Stimulated activated CD8-positive, alpha-beta memory T cell treated with anti-CD3 and anti-CD28 coated beads, Interleukin-12 subunit alpha, Interleukin-12 subunit beta, amount 100 ng/mL, for 24 hours (primary cell): ENCODE results near the gene ERI3.

Source experiments
- DNase-seq: peaks from one replicate; pipeline ENCODE4 v3.0.0-alpha.2; 2020; ENCODE audit errors: extremely low read depth

The ERI3 gene

GRCh38 chr1:44316231-44316759 is 38.8 kb downstream of the ERI3 start:
- DNase-seq: no peak

- no peak for DNase-seq
Measured at GRCh38 chr1:44315521-44315920, 39.5 kb downstream of the ERI3 start.

GRCh38 chr1:44314452-44314851 is 40.6 kb downstream of the ERI3 start:
- DNase-seq: no peak

- no peak for DNase-seq
Measured at GRCh38 chr1:44313265-44313918, 41.7 kb downstream of the ERI3 start.

- no peak for DNase-seq
Measured at GRCh38 chr1:44312399-44313196, 42.5 kb downstream of the ERI3 start.

- DNase-seq: no peak
Measured at GRCh38 chr1:44310006-44310405, 45.1 kb downstream of the ERI3 start.

- no peak for DNase-seq
Measured at GRCh38 chr1:44305962-44306422, 49.1 kb downstream of the ERI3 start.

- no peak for DNase-seq
Measured at GRCh38 chr1:44303532-44303931, 51.5 kb downstream of the ERI3 start.

- no peak for DNase-seq
Measured at GRCh38 chr1:44302541-44302940, 52.5 kb downstream of the ERI3 start.

GRCh38 chr1:44301442-44301841 is 53.6 kb downstream of the ERI3 start:
- DNase-seq: no peak

GRCh38 chr1:44300852-44301251 is 54.2 kb downstream of the ERI3 start:
- DNase-seq: no peak

GRCh38 chr1:44297695-44298400 is 57.2 kb downstream of the ERI3 start:
- DNase-seq: no peak

- DNase-seq: no peak
Measured at GRCh38 chr1:44296806-44297205, 58.3 kb downstream of the ERI3 start.

GRCh38 chr1:44296086-44296485 is 59.0 kb downstream of the ERI3 start:
- DNase-seq: no peak

GRCh38 chr1:44294588-44295007 is 60.5 kb downstream of the ERI3 start:
- no peak for DNase-seq

GRCh38 chr1:44293761-44294315 is 61.2 kb downstream of the ERI3 start:
- DNase-seq: no peak

- no peak for DNase-seq
Measured at GRCh38 chr1:44292651-44293050, 62.4 kb downstream of the ERI3 start.

- no peak for DNase-seq
Measured at GRCh38 chr1:44290250-44291094, 64.6 kb downstream of the ERI3 start.

GRCh38 chr1:44289530-44289929 is 65.5 kb downstream of the ERI3 start:
- no peak for DNase-seq

- DNase-seq: no peak
Measured at GRCh38 chr1:44288883-44289282, 66.2 kb downstream of the ERI3 start.

- no peak for DNase-seq
Measured at GRCh38 chr1:44284184-44284583, 70.9 kb downstream of the ERI3 start.
